Activated gamma-delta T cell (primary cell): Measurements from ENCODE around the gene RHBDL3.

Experiments used
- DNase-seq: peaks from one replicate; lab custom pipeline; 2025; lab: John Stamatoyannopoulos, UW

The RHBDL3 gene

DNA sequence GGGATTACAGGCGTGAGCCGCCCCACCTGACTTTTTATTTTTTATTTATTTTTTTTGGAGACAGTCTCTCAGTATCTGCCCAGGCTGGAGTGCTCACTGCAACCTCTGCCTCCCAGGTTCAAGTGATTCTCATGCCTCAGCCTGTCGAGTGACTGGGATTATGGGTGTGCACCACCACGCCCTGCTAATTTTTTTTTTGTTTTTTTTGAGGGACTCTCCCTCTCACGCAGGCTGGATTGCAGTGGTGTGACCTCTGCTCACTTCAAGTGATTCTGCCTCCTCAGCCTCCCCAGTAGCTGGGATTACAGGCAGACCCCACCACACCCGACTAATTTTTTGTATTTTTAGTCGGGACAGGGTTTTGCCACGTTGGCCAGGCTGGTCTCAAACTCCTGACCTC lies 92.0 kb downstream of the RHBDL3 start:
- no peak for DNase-seq

DNA sequence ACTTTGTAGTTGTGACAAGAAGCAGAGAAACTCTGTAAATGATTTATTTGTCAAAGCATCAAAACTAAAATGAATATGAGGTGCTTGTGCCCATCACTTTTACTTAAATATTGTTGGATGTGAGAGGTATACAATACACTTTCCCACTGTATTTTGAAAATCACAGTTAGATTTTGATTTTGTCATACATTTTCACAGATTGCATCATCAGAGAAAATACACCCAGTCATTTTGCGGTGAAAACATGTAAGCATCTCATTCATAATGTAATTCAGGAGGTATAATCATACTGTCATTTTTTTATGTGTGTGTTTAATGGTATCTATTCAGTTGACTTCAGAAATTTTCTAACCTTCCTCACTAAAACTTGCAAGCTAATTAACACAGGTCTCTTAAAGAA lies 95.6 kb downstream of the RHBDL3 start:
- DNase-seq, result no peak

DNA sequence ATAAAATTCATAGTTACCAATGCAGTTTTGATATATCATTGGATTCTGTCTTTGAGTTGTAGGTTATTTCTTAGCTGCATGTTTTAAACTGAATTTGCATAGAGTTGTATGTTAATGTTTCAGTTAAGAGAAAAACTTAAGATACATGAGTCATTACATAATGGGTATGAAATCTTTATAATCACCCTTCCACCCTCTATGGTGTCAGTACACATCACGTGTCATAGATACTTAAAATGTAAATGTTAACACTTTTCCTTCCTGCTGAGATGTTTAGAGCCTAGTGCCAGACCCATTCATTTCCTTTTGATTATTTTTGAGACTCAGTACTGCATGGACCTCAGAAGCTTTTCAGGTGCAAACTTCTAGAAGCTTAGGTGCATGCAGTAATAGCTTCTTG lies 104.8 kb downstream of the RHBDL3 start:
- no peak for DNase-seq
